GM23338 (cell line): ENCODE results near the gene CTF1. TPM values are rescaled to one million over a fixed set of nuclear protein-coding genes. Genes with fewer than 3 reads are reported as not detected.

Experiments used
- ATAC-seq: fragments of 200-7000 bp; cut with Tn5 transposase; 3 replicates; pipeline ENCODE4 v1.9.1; 2020
- DNase-seq: peaks from one replicate; pipeline ENCODE4 v3.0.0-alpha.2; 2015; ENCODE audit warnings: low spot score
- H2AFZ ChIP-seq: fragments of 200-600 bp; sonication (generic); 2 replicates; pipeline ENCODE4 v1.8.0; 2016; ENCODE audit warnings: antibody characterized with exemption, mild to moderate bottlenecking, moderate library complexity
- H3F3A ChIP-seq: fragments of 200-600 bp; sonication (generic); replicated peaks from 2 replicates; pipeline ENCODE4 v1.8.0; 2017; ENCODE audit warnings: antibody characterized with exemption, mixed run types, low read depth
- H3K27ac ChIP-seq: fragments of 200-600 bp; sonication (generic); 2 replicates; pipeline ENCODE4 v1.6.1; 2016; ENCODE audit warnings: low read depth
- H3K27me3 ChIP-seq: fragments of 200-600 bp; sonication (generic); 2 replicates; pipeline ENCODE4 v1.8.0; 2016; ENCODE audit warnings: mild to moderate bottlenecking, mixed run types, moderate library complexity; ENCODE audit not compliant: insufficient read depth
- H3K36me3 ChIP-seq: fragments of 200-600 bp; sonication (generic); 2 replicates; pipeline ENCODE4 v1.8.0; 2016; ENCODE audit warnings: mild to moderate bottlenecking; ENCODE audit not compliant: insufficient read depth
- H3K4me1 ChIP-seq: fragments of 200-600 bp; sonication (generic); 2 replicates; pipeline ENCODE4 v1.8.0; 2016; ENCODE audit warnings: mild to moderate bottlenecking, moderate library complexity; ENCODE audit not compliant: insufficient read depth
- H3K4me2 ChIP-seq: fragments of 200-600 bp; sonication (generic); 2 replicates; pipeline ENCODE4 v1.7.1; 2017; ENCODE audit warnings: mixed run types
- H3K4me3 ChIP-seq: fragments of 200-600 bp; sonication (generic); 2 replicates; pipeline ENCODE4 v1.6.1; 2016; ENCODE audit warnings: mixed run types
- H3K79me2 ChIP-seq: fragments of 200-600 bp; sonication (generic); replicated peaks from 2 replicates; pipeline ENCODE4 v1.8.0; 2017; ENCODE audit warnings: mild to moderate bottlenecking; ENCODE audit not compliant: insufficient read depth
- H3K9me2 ChIP-seq: fragments of 200-600 bp; sonication (generic); 2 replicates; pipeline ENCODE4 v1.8.0; 2017; ENCODE audit not compliant: insufficient read depth
- H4K20me1 ChIP-seq: fragments of 200-600 bp; sonication (generic); replicated peaks from 2 replicates; pipeline ENCODE4 v1.8.0; 2017; ENCODE audit warnings: mild to moderate bottlenecking; ENCODE audit not compliant: insufficient read depth
- H3K27ac Mint-ChIP-seq: 2 replicates; pipeline ENCODE4 v1.8.0; 2020; ENCODE audit warnings: inconsistent platforms, mild to moderate bottlenecking, moderate library complexity, mixed read lengths
- H3K27me3 Mint-ChIP-seq: 3 replicates; pipeline ENCODE4 v1.8.0; 2022; ENCODE audit warnings: low read depth, mild to moderate bottlenecking, moderate library complexity, mixed read lengths, inconsistent platforms; ENCODE audit not compliant: insufficient read depth, poor library complexity
- H3K36me3 Mint-ChIP-seq: 3 replicates; pipeline ENCODE4 v1.8.0; 2021; ENCODE audit warnings: low read depth, mild to moderate bottlenecking, inconsistent platforms, moderate library complexity, mixed read lengths
- H3K4me1 Mint-ChIP-seq: 3 replicates; pipeline ENCODE4 v1.8.0; 2020; ENCODE audit warnings: mild to moderate bottlenecking, inconsistent platforms, mixed read lengths
- H3K4me3 Mint-ChIP-seq: 3 replicates; pipeline ENCODE4 v1.8.0; 2021; ENCODE audit warnings: moderate library complexity, mild to moderate bottlenecking, inconsistent platforms, mixed read lengths
- H3K9me3 Mint-ChIP-seq: 3 replicates; pipeline ENCODE4 v1.8.0; 2020; ENCODE audit warnings: moderate library complexity, mild to moderate bottlenecking, inconsistent platforms, mixed read lengths
- EZH2 ChIP-seq: fragments of 200-600 bp; sonication (generic); IDR thresholded peaks from one replicate; pipeline ENCODE4 v1.8.0; 2017; ENCODE audit warnings: antibody characterized with exemption, mild to moderate bottlenecking, low read depth; ENCODE audit not compliant: unreplicated experiment
- JUNB ChIP-seq: IDR thresholded peaks from one replicate; pipeline ENCODE4 v1.6.1; 2016; ENCODE audit warnings: antibody characterized with exemption; ENCODE audit not compliant: unreplicated experiment
- POLR2AphosphoS5 ChIP-seq: IDR thresholded peaks from 2 replicates; pipeline ENCODE4 v1.6.1; 2016; ENCODE audit warnings: antibody characterized with exemption, low read depth
- STAT1 ChIP-seq: IDR thresholded peaks from one replicate; pipeline ENCODE4 v1.6.1; 2016; ENCODE audit warnings: antibody characterized with exemption; ENCODE audit not compliant: unreplicated experiment
- ZNF331 ChIP-seq: fragments of 250-450 bp; sonication (Bioruptor Pico); IDR thresholded peaks from 2 replicates; pipeline ENCODE4 v1.5.0; 2020; ENCODE audit warnings: low read depth, mild to moderate bottlenecking, moderate library complexity
- polyA plus RNA-seq: library from polyadenylated mRNA; unstranded; fragments of >200 nt; fragmentation: Nextera tagmentation; extraction: Ambion mirVana; gene quantifications from 2 replicates; pipeline ENCODE4 v1.2.1, GENCODE V29; 2016
- total RNA-seq: library from RNA; depleted of rRNA; stranded (reverse); fragments of >200 nt; shearing (Covaris generic); gene quantifications from 2 replicates; pipeline ENCODE4 v1.2.3, GENCODE V29; 2014
- TF ChIP-seq, protein P1 (sequence below): IDR thresholded peaks from one replicate; pipeline ENCODE4 v1.6.1; 2018; ENCODE audit warnings: antibody characterized with exemption; ENCODE audit not compliant: unreplicated experiment
- TF ChIP-seq, protein P2 (sequence below): fragments of 250-450 bp; sonication (Bioruptor Pico); IDR thresholded peaks from 2 replicates; pipeline ENCODE4 v1.5.0; 2020; ENCODE audit warnings: mild to moderate bottlenecking, moderate library complexity

Gene CTF1
- total and polyA plus RNA-seq, 2 experiments from 2014 or later = 0.24 to 0.52 TPM

DNA sequence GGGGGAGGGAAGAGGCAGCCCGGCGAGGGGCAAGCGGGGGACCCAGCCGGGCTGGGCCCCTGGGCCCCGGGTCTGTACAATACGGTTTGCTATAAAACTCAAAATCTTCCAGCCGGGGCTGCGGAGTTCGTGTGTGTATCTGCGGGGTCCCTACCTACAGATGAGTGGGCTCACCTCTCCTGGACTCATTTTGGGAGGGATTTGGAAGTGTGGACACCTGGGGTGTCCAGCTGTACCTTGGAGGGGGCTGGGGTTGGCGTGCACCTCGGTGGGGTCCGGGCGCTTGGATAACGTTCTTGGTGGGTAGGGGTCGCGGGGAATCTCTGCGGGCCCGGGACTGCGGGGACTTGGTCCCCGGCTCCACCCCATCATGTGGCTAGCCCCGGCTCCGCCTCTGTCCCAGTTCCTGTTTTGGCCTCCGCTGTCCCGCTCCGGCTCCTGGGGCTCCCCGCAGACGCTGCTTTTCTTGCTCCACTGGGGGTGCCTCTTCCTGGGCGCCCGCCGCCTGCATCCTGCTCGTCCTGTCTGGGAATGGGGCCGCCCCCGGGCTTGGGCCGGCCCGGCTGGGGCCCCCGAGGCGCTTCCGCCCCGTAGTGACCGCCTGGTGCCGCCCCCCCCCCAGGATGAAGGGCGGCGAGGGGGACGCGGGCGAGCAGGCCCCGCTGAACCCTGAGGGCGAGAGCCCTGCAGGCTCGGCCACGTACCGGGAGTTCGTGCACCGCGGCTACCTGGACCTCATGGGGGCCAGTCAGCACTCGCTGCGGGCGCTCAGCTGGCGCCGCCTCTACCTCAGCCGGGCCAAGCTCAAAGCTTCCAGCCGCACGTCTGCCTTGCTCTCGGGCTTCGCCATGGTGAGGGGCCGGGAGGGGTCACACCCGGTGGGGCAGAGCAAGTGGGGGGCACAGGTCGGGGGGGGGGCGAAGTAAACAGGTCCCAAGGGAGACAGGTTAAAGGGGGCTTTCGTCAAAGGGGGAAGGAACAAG is 52.5 kb downstream of the CTF1 start, which contains the start of gene ORAI3:
ORAI3 (plus strand) TSS at position 402 of the 983 bp plus-strand sequence; CDS start at position 624, 222 bp downstream.
- Histone ChIP-seq H3K79me2 (0 out of 2 replicates have a peak, but pooled peaks cover 6% of the 10 kb centered on the region), H3K9me2 (no peaks in the 10 kb centered on the region), H3K4me3 (peak within 1 kb of the TSS; percentile 92), H3K4me1 (peaks cover 7% of the 10 kb centered on the region; the same call in 1 of the 2 replicates), H4K20me1 (peaks cover 12% of the 10 kb centered on the region), H2AFZ (no peak within 1 kb of the TSS; the same call in 1 of the 2 replicates), H3K4me2 (peak within 1 kb of the TSS; percentile 98), H3F3A (peaks cover 18% of the 10 kb centered on the region), H3K27ac (peak within 1 kb of the TSS; percentile 100), H3K36me3 (peaks cover 7% of the 10 kb centered on the region), H3K27me3 (no peaks in the 10 kb centered on the region)
- TF ChIP-seq POLR2AphosphoS5 = peak; percentile 57
- TF ChIP-seq, protein P1, sequence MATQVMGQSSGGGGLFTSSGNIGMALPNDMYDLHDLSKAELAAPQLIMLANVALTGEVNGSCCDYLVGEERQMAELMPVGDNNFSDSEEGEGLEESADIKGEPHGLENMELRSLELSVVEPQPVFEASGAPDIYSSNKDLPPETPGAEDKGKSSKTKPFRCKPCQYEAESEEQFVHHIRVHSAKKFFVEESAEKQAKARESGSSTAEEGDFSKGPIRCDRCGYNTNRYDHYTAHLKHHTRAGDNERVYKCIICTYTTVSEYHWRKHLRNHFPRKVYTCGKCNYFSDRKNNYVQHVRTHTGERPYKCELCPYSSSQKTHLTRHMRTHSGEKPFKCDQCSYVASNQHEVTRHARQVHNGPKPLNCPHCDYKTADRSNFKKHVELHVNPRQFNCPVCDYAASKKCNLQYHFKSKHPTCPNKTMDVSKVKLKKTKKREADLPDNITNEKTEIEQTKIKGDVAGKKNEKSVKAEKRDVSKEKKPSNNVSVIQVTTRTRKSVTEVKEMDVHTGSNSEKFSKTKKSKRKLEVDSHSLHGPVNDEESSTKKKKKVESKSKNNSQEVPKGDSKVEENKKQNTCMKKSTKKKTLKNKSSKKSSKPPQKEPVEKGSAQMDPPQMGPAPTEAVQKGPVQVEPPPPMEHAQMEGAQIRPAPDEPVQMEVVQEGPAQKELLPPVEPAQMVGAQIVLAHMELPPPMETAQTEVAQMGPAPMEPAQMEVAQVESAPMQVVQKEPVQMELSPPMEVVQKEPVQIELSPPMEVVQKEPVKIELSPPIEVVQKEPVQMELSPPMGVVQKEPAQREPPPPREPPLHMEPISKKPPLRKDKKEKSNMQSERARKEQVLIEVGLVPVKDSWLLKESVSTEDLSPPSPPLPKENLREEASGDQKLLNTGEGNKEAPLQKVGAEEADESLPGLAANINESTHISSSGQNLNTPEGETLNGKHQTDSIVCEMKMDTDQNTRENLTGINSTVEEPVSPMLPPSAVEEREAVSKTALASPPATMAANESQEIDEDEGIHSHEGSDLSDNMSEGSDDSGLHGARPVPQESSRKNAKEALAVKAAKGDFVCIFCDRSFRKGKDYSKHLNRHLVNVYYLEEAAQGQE = no peak
- Mint-ChIP-seq H3K4me3 (peak within 1 kb of the TSS; percentile 88), H3K27me3 (peaks cover 23% of the 10 kb centered on the region), H3K27ac (peak within 1 kb of the TSS; percentile 99), H3K4me1 (peaks cover 33% of the 10 kb centered on the region), H3K9me3 (no peaks in the 10 kb centered on the region), H3K36me3 (peaks cover 22% of the 10 kb centered on the region)
- ATAC-seq = peak; percentile 38
- DNase-seq = peak; percentile 87

DNA sequence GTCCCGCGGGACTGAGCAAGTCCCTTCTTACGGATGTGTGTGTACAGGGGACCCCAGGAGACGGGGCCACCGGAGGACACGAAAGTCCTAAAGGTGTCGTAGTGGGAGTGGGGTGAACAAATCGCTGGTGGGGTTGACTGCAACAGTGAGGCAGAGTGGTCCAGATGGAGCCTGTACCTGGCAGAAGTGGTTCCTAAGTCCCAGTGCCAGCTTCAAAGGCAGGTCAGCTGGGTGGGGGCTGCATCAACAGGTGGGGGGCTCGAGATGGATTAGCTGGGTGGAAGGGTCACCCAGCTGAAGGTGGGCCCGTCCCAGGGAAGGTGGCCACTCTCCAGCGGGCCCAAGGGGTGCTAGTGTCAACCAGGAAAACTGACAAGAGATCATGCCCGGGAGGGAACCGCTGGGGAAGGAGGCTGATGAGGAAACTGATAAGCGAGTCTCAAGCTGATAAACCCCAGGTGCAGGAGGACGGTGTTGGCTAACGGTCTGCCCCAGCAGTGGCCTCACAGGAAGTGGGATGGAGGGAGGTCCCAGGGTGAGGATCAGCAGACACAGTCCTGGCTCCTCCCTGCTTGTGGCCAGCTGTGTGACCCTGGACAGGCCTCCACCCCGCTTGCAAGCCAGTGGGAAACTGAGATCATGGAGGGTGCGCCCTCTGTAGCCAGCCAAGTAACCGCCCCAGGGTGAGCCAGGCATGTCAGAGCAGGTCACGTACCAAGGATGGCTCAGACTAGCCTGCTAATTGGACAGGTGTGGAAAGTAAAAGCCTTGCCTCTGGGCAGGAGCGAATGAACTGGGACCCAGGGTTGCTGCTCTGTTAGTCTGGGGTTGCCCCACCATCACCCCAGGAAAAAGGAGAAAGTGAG is 53.5 kb downstream of the CTF1 start:
- Mint-ChIP-seq H3K27me3 (peaks cover 20% of the 10 kb centered on the region), H3K9me3 (no peaks in the 10 kb centered on the region), H3K4me1 (peaks cover 34% of the 10 kb centered on the region), H3K36me3 (peaks cover 13% of the 10 kb centered on the region), H3K27ac (peak overlapping the region; percentile 89), H3K4me3 (peak overlapping the region; percentile 88)
- peak; percentile 1 for ATAC-seq
- Histone ChIP-seq H3K27me3 (no peaks in the 10 kb centered on the region), H3K79me2 (no peaks in the 10 kb centered on the region), H4K20me1 (peaks cover 4% of the 10 kb centered on the region), H3K4me1 (peaks cover 7% of the 10 kb centered on the region; the same call in 1 of the 2 replicates), H3K4me3 (peak overlapping the region; percentile 92), H3K36me3 (no peaks in the 10 kb centered on the region; the same call in 1 of the 2 replicates), H3K27ac (no peak overlapping the region), H3K9me2 (no peaks in the 10 kb centered on the region), H3K4me2 (peak overlapping the region; percentile 98), H2AFZ (no peak overlapping the region), H3F3A (peaks cover 13% of the 10 kb centered on the region)
- peak; percentile 76 for DNase-seq
- TF ChIP-seq, protein P2, sequence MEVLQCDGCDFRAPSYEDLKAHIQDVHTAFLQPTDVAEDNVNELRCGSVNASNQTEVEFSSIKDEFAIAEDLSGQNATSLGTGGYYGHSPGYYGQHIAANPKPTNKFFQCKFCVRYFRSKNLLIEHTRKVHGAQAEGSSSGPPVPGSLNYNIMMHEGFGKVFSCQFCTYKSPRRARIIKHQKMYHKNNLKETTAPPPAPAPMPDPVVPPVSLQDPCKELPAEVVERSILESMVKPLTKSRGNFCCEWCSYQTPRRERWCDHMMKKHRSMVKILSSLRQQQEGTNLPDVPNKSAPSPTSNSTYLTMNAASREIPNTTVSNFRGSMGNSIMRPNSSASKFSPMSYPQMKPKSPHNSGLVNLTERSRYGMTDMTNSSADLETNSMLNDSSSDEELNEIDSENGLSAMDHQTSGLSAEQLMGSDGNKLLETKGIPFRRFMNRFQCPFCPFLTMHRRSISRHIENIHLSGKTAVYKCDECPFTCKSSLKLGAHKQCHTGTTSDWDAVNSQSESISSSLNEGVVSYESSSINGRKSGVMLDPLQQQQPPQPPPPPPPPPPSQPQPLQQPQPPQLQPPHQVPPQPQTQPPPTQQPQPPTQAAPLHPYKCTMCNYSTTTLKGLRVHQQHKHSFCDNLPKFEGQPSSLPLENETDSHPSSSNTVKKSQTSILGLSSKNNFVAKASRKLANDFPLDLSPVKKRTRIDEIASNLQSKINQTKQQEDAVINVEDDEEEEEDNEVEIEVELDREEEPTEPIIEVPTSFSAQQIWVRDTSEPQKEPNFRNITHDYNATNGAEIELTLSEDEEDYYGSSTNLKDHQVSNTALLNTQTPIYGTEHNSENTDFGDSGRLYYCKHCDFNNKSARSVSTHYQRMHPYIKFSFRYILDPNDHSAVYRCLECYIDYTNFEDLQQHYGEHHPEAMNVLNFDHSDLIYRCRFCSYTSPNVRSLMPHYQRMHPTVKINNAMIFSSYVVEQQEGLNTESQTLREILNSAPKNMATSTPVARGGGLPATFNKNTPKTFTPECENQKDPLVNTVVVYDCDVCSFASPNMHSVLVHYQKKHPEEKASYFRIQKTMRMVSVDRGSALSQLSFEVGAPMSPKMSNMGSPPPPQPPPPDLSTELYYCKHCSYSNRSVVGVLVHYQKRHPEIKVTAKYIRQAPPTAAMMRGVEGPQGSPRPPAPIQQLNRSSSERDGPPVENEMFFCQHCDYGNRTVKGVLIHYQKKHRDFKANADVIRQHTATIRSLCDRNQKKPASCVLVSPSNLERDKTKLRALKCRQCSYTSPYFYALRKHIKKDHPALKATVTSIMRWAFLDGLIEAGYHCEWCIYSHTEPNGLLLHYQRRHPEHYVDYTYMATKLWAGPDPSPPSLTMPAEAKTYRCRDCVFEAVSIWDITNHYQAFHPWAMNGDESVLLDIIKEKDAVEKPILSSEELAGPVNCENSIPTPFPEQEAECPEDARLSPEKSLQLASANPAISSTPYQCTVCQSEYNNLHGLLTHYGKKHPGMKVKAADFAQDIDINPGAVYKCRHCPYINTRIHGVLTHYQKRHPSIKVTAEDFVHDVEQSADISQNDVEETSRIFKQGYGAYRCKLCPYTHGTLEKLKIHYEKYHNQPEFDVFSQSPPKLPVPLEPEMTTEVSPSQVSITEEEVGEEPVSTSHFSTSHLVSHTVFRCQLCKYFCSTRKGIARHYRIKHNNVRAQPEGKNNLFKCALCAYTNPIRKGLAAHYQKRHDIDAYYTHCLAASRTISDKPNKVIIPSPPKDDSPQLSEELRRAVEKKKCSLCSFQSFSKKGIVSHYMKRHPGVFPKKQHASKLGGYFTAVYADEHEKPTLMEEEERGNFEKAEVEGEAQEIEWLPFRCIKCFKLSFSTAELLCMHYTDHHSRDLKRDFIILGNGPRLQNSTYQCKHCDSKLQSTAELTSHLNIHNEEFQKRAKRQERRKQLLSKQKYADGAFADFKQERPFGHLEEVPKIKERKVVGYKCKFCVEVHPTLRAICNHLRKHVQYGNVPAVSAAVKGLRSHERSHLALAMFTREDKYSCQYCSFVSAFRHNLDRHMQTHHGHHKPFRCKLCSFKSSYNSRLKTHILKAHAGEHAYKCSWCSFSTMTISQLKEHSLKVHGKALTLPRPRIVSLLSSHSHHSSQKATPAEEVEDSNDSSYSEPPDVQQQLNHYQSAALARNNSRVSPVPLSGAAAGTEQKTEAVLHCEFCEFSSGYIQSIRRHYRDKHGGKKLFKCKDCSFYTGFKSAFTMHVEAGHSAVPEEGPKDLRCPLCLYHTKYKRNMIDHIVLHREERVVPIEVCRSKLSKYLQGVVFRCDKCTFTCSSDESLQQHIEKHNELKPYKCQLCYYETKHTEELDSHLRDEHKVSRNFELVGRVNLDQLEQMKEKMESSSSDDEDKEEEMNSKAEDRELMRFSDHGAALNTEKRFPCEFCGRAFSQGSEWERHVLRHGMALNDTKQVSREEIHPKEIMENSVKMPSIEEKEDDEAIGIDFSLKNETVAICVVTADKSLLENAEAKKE = no peak
- peak; percentile 66 for TF ChIP-seq POLR2AphosphoS5
- no peak for TF ChIP-seq STAT1
- no peak for TF ChIP-seq EZH2
- no peak for TF ChIP-seq JUNB
- TF ChIP-seq ZNF331 (CRISPR knock-in tag) = no peak
